HepG2 (cell line): ENCODE results near the gene BFAR. TPM values are rescaled to one million over a fixed set of nuclear protein-coding genes. Genes with fewer than 3 reads are reported as not detected.

Source experiments
- ATAC-seq: fragments of 200-7000 bp; cut with Tn5 transposase; 3 replicates; pipeline ENCODE4 v1.9.1; 2020; ENCODE audit warnings: mild to moderate bottlenecking, moderate library complexity
- BruUV-seq: library from RNA; stranded (reverse); fragments of 400-500 nt; replicated peaks from 2 replicates; lab custom pipeline; 2021; lab: Mats Ljungman, UMichigan
- CTCF ChIA-PET: fragments of 300-600 bp; formaldehyde crosslinking; extraction: SDS; loops from one replicate; lab custom pipeline; 2021; ENCODE audit warnings: low total read pairs, inconsistent platforms, low intra/inter-chr PET ratio; lab: Yijun Ruan, JAX
- POLR2A ChIA-PET: fragments of 350-600 bp; sonication (Branson Sonifier 250); formaldehyde crosslinking; loops from one replicate; lab custom pipeline; 2020; ENCODE audit warnings: antibody characterized with exemption, inconsistent platforms; lab: Yijun Ruan, JAX
- DNase-seq: peaks from one replicate; pipeline ENCODE4 v3.0.0-alpha.2; 2015; ENCODE audit warnings: low spot score
- FAIRE-seq: peaks from 3 replicates; lab custom pipeline; 2011; peaks lifted over from hg19 to GRCh38; lab: Jason Lieb, UNC
- H2AFZ ChIP-seq: one replicate; pipeline ENCODE4 v1.6.1; 2011; ENCODE audit warnings: low read length, inconsistent platforms
- H3K27ac ChIP-seq: fragments of 300-600 bp; 3 replicates; pipeline ENCODE4 v1.8.0; 2011; ENCODE audit warnings: mixed run types, mild to moderate bottlenecking, mixed read lengths, low read length, inconsistent platforms; ENCODE audit not compliant: insufficient read depth; ENCODE audit errors: extremely low read length
- H3K27me3 ChIP-seq, 2 experiments: fragments of 200-600 bp in 1 of 2; 2 replicates in 1 of 2; 3 replicates in 1 of 2; pipeline versions ENCODE4 v1.6.0 to v1.8.0; 2011; ENCODE audit warnings: low read length in 2 of 2, mild to moderate bottlenecking in 2 of 2, moderate library complexity in 2 of 2, inconsistent platforms in 1 of 2; ENCODE audit not compliant: insufficient read depth in 2 of 2, control insufficient read depth in 1 of 2
- H3K36me3 ChIP-seq, 2 experiments: fragments of 200-600 bp in 1 of 2; replicated peaks in 1 of 2; 2 replicates in 1 of 2; 3 replicates in 1 of 2; pipeline versions ENCODE4 v1.5.1 to v1.8.0; 2011; ENCODE audit warnings: low read length in 2 of 2, inconsistent platforms in 1 of 2; ENCODE audit not compliant: insufficient read depth in 2 of 2, control insufficient read depth in 1 of 2
- H3K4me1 ChIP-seq: 2 replicates; pipeline ENCODE4 v1.5.1; 2012; ENCODE audit warnings: low read length, inconsistent platforms; ENCODE audit not compliant: insufficient read depth
- H3K4me2 ChIP-seq: 2 replicates; pipeline ENCODE4 v1.6.0; 2011; ENCODE audit warnings: low read depth, low read length, inconsistent platforms
- H3K4me3 ChIP-seq, 3 experiments: fragments of 200-600 bp in 1 of 3; sonication (generic), shearing (Covaris generic) in 1 of 3; replicated peaks in 1 of 3; 2 replicates each; pipeline ENCODE4 v1.5.1; 2011 to 2016; ENCODE audit warnings: low read length in 3 of 3, inconsistent platforms in 2 of 3, low read depth in 2 of 3, mild to moderate bottlenecking in 2 of 3, control low read depth in 1 of 3, mixed read lengths in 1 of 3; ENCODE audit not compliant: insufficient read depth in 1 of 3
- H3K79me2 ChIP-seq: one replicate; pipeline ENCODE4 v1.6.1; 2011; ENCODE audit warnings: low read length, inconsistent platforms; ENCODE audit not compliant: insufficient read depth
- H3K9ac ChIP-seq: 2 replicates; pipeline ENCODE4 v1.6.0; 2011; ENCODE audit warnings: mild to moderate bottlenecking, low read depth, low read length, inconsistent platforms; ENCODE audit not compliant: insufficient read depth
- H3K9me3 ChIP-seq: 2 replicates; pipeline ENCODE4 v1.5.1; 2012; ENCODE audit warnings: mild to moderate bottlenecking, low read length
- H4K20me1 ChIP-seq: 2 replicates; pipeline ENCODE4 v1.6.0; 2011; ENCODE audit warnings: inconsistent platforms, mild to moderate bottlenecking, low read length, moderate library complexity; ENCODE audit not compliant: insufficient read depth
- BCL3 ChIP-seq: sonication (generic); formaldehyde crosslinking; IDR thresholded peaks from 2 replicates; pipeline ENCODE4 v1.5.1; 2020; ENCODE audit warnings: mild to moderate bottlenecking, missing genetic modification reagents, moderate library complexity
- CBX5 ChIP-seq: sonication (generic); formaldehyde crosslinking; IDR thresholded peaks from 2 replicates; pipeline ENCODE4 v1.4.0; 2020; ENCODE audit warnings: missing genetic modification reagents, borderline replicate concordance
- CCDC6 ChIP-seq: sonication (generic); formaldehyde crosslinking; IDR thresholded peaks from 2 replicates; pipeline ENCODE4 v1.8.1; 2022; ENCODE audit warnings: mild to moderate bottlenecking, missing genetic modification reagents, moderate library complexity
- HIC2 ChIP-seq: sonication (generic); formaldehyde crosslinking; IDR thresholded peaks from 2 replicates; pipeline ENCODE4 v1.9.0; 2022; ENCODE audit warnings: low read depth, missing genetic modification reagents
- HNRNPH1 ChIP-seq: fragments of 200-400 bp; formaldehyde crosslinking; optimal IDR thresholded peaks from 2 replicates; pipeline ENCODE3; 2017; ENCODE audit warnings: mild to moderate bottlenecking, low read depth, low read length
- IKZF1 ChIP-seq: fragments of 450-650 bp; IDR thresholded peaks from 2 replicates; pipeline ENCODE4 v1.7.1; 2016
- IKZF4 ChIP-seq: sonication (generic); formaldehyde crosslinking; IDR thresholded peaks from 2 replicates; pipeline ENCODE4 v1.5.1; 2020; ENCODE audit warnings: borderline replicate concordance, mild to moderate bottlenecking, low read depth, missing genetic modification reagents; ENCODE audit errors: not compliant biosample characterization
- PAWR ChIP-seq: sonication (generic); formaldehyde crosslinking; IDR thresholded peaks from 2 replicates; pipeline ENCODE4 v1.4.0; 2020; ENCODE audit warnings: missing genetic modification reagents, mild to moderate bottlenecking, borderline replicate concordance
- PCBP2 ChIP-seq: fragments of 200-400 bp; formaldehyde crosslinking; optimal IDR thresholded peaks from 2 replicates; pipeline ENCODE3; 2018; ENCODE audit warnings: low read length, low read depth; ENCODE audit not compliant: poor library complexity, severe bottlenecking
- PRMT3 ChIP-seq: sonication (generic); formaldehyde crosslinking; IDR thresholded peaks from 2 replicates; pipeline ENCODE4 v1.8.1; 2022; ENCODE audit warnings: low read depth, mild to moderate bottlenecking, moderate library complexity, missing genetic modification reagents, borderline replicate concordance
- RAD21 ChIP-seq: fragments of 450-650 bp; formaldehyde crosslinking; IDR thresholded peaks from 2 replicates; pipeline ENCODE4 v1.5.0; 2020; ENCODE audit warnings: mild to moderate bottlenecking
- SMC3 ChIP-seq: IDR thresholded peaks from 2 replicates; pipeline ENCODE4 v1.6.1; 2011; ENCODE audit warnings: low read length, improper control_type of control experiment
- SNRNP70 ChIP-seq: fragments of 200-400 bp; formaldehyde crosslinking; IDR thresholded peaks from 2 replicates; pipeline ENCODE4 v1.6.1; 2017; ENCODE audit warnings: mild to moderate bottlenecking, low read depth, low read length, moderate library complexity
- SRY ChIP-seq: sonication (generic); formaldehyde crosslinking; IDR thresholded peaks from 2 replicates; pipeline ENCODE4 v1.8.0; 2022; ENCODE audit warnings: mild to moderate bottlenecking, missing genetic modification reagents
- YEATS2 ChIP-seq: sonication (generic); formaldehyde crosslinking; IDR thresholded peaks from 2 replicates; pipeline ENCODE4 v1.4.0; 2020; ENCODE audit warnings: missing genetic modification reagents, borderline replicate concordance
- ZBTB7A ChIP-seq: sonication (generic); formaldehyde crosslinking; IDR thresholded peaks from 2 replicates; pipeline ENCODE4 v1.8.0; 2022; ENCODE audit warnings: mild to moderate bottlenecking, missing genetic modification reagents
- ZNF317 ChIP-seq: sonication (generic); formaldehyde crosslinking; IDR thresholded peaks from 2 replicates; pipeline ENCODE4 v1.5.0; 2020; ENCODE audit warnings: mild to moderate bottlenecking, missing genetic modification reagents
- ZNF878 ChIP-seq: sonication (generic); formaldehyde crosslinking; IDR thresholded peaks from 2 replicates; pipeline ENCODE4 v1.8.1; 2023; ENCODE audit warnings: mild to moderate bottlenecking, missing genetic modification reagents, moderate library complexity
- WGBS: methylation state at CpG from one replicate; pipeline ENCODE4 v1.1.6; 2017; ENCODE audit warnings: low lambda C conversion rate; 5-methylcytosine and 5-hydroxymethylcytosine counted together
- in situ Hi-C: cut with HindIII; loops from 2 replicates; pipeline ENCODE4 v1.10.0; 2017; ENCODE audit warnings: low pct_unique_long_range_greater_than_20kb; ENCODE audit not compliant: extremely low pct_ligation_motif_present
- intact Hi-C: fragments of 100-400 bp; cut with micrococcal nuclease; formaldehyde crosslinking; loops from one replicate; pipeline ENCODE4 v1.10.0; 2022; ENCODE audit not compliant: unreplicated experiment
- polyA plus RNA-seq, 8 experiments: library from polyadenylated mRNA; depleted of rRNA in 3 of 8; stranded (reverse) in 7 of 8; unstranded in 1 of 8; fragments of >200 nt; fragmentation: Illumina TruSeq in 4 of 8; extraction: Trizol in 4 of 8; gene quantifications; 2 replicates each; pipeline versions ENCODE4 v1.2.1 to v1.2.3, GENCODE V29; 2011 to 2016; ENCODE audit warnings: low read depth in 4 of 8, missing spikeins in 1 of 8, mixed read lengths in 1 of 8; ENCODE audit not compliant: insufficient read depth in 1 of 8
- total RNA-seq, 5 experiments: library from RNA; depleted of rRNA; stranded (reverse); fragments of >200 nt; fragmentation: Illumina TruSeq; extraction: Trizol; gene quantifications; 2 replicates each; pipeline ENCODE4 v1.2.3, GENCODE V29; 2016; ENCODE audit warnings: low read depth in 1 of 5
- TF ChIP-seq, protein P1 (sequence below): sonication (generic); formaldehyde crosslinking; IDR thresholded peaks from 2 replicates; pipeline ENCODE4 v1.5.1; 2020; ENCODE audit warnings: mild to moderate bottlenecking, moderate library complexity, missing genetic modification reagents
- TF ChIP-seq, protein P2 (sequence below): sonication (generic); formaldehyde crosslinking; IDR thresholded peaks from 2 replicates; pipeline ENCODE4 v1.5.0; 2020; ENCODE audit warnings: mild to moderate bottlenecking, missing genetic modification reagents, moderate library complexity

The BFAR gene
- total and polyA plus RNA-seq, 2 of the 13 experiments (the other 11 are each of a cell fraction or from before 2014, with no cell fraction given): 96.9 to 120 TPM

GRCh38 chr16:14600164-14600563, 32.6 kb upstream of the BFAR start:
- no peaks in the 10 kb centered on the region for H3K27me3 ChIP-seq
- ChIA-PET CTCF (interaction anchor here (2.1 kb wide), 1 partner anchor 350 kb away, joined by 13 read pairs; no protein-coding TSS in a partner anchor), POLR2A (no interaction called here)
- intact Hi-C loops (loop anchor here (1.0 kb wide), 1 partner anchor 351 kb away; no protein-coding TSS in a partner anchor), in situ Hi-C loops (no loop called here)
- 76% methylated on average over 2 of the region's 2 CpGs for WGBS
- no peak overlapping the region for H2AFZ ChIP-seq
- FAIRE-seq (no peak), DNase-seq (peak; percentile 23), ATAC-seq (no peak)
- peaks cover 31 to 80% of the 10 kb centered on the region in 2 experiments for H3K36me3 ChIP-seq
- no peak overlapping the region for H3K4me3 ChIP-seq
- no peak overlapping the region for H3K9ac ChIP-seq
- no peaks in the 10 kb centered on the region for H3K4me1 ChIP-seq
- no peak overlapping the region for H3K4me2 ChIP-seq
- no peaks in the 10 kb centered on the region for H4K20me1 ChIP-seq
- H3K27ac ChIP-seq: no peak overlapping the region
- H3K9me3 ChIP-seq: no peaks in the 10 kb centered on the region
- no peaks in the 10 kb centered on the region for H3K79me2 ChIP-seq
- no TSS peak for BruUV-seq
- TF ChIP-seq YEATS2 (CRISPR knock-in tag) (no peak), PAWR (CRISPR knock-in tag) (no peak), BCL3 (CRISPR knock-in tag) (no peak), ZNF317 (CRISPR knock-in tag) (no peak), SNRNP70 (no peak), PCBP2 (no peak), CCDC6 (CRISPR knock-in tag) (no peak), PRMT3 (no peak), HIC2 (CRISPR knock-in tag) (no peak), SMC3 (peak; percentile 38; the same call in 1 of the 2 replicates), RAD21 (CRISPR knock-in tag) (peak; percentile 14; the same call in 1 of the 2 replicates), IKZF4 (CRISPR knock-in tag) (no peak), ZNF878 (CRISPR knock-in tag) (no peak), HNRNPH1 (no peak), SRY (CRISPR knock-in tag) (no peak), CBX5 (CRISPR knock-in tag) (no peak), IKZF1 (no peak), ZBTB7A (CRISPR knock-in tag) (no peak)
- TF ChIP-seq, protein P1, sequence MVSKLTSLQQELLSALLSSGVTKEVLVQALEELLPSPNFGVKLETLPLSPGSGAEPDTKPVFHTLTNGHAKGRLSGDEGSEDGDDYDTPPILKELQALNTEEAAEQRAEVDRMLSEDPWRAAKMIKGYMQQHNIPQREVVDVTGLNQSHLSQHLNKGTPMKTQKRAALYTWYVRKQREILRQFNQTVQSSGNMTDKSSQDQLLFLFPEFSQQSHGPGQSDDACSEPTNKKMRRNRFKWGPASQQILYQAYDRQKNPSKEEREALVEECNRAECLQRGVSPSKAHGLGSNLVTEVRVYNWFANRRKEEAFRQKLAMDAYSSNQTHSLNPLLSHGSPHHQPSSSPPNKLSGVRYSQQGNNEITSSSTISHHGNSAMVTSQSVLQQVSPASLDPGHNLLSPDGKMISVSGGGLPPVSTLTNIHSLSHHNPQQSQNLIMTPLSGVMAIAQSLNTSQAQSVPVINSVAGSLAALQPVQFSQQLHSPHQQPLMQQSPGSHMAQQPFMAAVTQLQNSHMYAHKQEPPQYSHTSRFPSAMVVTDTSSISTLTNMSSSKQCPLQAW (CRISPR knock-in tag): no peak
- TF ChIP-seq, protein P2, sequence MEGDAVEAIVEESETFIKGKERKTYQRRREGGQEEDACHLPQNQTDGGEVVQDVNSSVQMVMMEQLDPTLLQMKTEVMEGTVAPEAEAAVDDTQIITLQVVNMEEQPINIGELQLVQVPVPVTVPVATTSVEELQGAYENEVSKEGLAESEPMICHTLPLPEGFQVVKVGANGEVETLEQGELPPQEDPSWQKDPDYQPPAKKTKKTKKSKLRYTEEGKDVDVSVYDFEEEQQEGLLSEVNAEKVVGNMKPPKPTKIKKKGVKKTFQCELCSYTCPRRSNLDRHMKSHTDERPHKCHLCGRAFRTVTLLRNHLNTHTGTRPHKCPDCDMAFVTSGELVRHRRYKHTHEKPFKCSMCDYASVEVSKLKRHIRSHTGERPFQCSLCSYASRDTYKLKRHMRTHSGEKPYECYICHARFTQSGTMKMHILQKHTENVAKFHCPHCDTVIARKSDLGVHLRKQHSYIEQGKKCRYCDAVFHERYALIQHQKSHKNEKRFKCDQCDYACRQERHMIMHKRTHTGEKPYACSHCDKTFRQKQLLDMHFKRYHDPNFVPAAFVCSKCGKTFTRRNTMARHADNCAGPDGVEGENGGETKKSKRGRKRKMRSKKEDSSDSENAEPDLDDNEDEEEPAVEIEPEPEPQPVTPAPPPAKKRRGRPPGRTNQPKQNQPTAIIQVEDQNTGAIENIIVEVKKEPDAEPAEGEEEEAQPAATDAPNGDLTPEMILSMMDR (CRISPR knock-in tag): peak; percentile 38; the same call in 1 of the 2 replicates
